Hepatocyte (in vitro differentiated cells): Measurements from ENCODE around the gene GPRIN2.

Source experiments
- EZH2 ChIP-seq: fragments of 200-600 bp; sonication (generic); IDR thresholded peaks from 2 replicates; pipeline ENCODE4 v1.6.1; 2016; ENCODE audit warnings: antibody characterized with exemption, mild to moderate bottlenecking, borderline replicate concordance
- TF ChIP-seq, protein P1 (sequence below): fragments of 200-600 bp; sonication (generic); IDR thresholded peaks from 2 replicates; pipeline ENCODE4 v1.5.1; 2016; ENCODE audit warnings: antibody characterized with exemption, mild to moderate bottlenecking; ENCODE audit not compliant: poor library complexity

DNA sequence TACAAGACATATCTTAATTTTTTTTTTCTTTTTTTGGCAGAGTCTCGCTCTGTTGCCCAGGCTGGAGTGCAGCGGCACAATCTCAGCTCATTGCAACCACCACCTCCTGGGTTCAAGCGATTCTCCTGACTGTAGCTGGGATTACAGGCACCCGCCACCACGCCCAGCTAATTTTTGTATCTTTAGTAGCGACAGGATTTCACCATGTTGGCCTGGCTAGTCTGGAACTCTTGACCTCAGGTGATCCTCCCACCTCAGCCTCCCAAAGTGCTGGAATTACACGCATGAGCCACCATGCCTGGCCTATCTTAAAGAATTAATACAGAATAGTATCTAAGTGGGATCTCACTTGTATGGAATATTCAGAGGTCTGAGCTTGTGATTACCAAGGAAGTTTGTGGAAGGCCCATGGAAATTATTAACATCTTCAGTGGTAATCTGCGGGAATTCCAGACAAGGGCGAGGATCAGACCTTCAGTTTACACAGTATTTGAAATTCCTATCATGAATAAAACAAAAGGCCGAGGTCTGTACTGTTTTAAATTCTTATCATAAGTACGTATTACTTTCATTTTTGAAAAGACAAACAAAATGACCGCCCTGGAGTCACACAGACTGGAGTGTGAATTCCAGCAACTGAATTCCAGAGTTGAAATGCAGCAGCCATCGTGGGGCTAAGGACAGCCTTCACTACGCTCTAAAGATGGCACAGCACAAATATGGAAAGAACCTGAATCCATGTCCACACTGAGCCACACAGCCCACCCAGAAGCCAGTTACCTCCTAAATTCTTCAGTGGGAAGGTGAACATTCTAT, 16.7 kb downstream of the GPRIN2 start:
- TF ChIP-seq, protein P1, sequence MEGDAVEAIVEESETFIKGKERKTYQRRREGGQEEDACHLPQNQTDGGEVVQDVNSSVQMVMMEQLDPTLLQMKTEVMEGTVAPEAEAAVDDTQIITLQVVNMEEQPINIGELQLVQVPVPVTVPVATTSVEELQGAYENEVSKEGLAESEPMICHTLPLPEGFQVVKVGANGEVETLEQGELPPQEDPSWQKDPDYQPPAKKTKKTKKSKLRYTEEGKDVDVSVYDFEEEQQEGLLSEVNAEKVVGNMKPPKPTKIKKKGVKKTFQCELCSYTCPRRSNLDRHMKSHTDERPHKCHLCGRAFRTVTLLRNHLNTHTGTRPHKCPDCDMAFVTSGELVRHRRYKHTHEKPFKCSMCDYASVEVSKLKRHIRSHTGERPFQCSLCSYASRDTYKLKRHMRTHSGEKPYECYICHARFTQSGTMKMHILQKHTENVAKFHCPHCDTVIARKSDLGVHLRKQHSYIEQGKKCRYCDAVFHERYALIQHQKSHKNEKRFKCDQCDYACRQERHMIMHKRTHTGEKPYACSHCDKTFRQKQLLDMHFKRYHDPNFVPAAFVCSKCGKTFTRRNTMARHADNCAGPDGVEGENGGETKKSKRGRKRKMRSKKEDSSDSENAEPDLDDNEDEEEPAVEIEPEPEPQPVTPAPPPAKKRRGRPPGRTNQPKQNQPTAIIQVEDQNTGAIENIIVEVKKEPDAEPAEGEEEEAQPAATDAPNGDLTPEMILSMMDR = no peak
- TF ChIP-seq EZH2 = no peak
